Measurements from ENCODE around the gene GNAI2.

The GNAI2 gene

DNA sequence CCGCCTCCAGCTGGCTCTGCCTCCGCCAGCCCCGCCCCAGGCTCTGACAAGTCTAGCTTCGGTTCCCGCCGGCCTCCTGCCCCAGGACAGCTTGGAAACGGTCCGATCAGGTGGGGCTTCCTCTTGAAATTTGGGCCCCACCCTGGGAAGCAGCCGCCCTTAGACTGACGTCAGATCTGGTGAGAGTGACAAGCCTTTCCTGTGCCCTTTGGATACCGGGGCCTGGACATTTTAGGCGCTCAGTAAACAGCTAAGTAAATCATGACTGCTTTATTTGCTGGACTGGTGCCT, 63.6 kb downstream of the GNAI2 start:
- H3K27ac ChIP-seq (ENCODE audit: low read depth, low read length), result peak overlapping the region; percentile 94
- H3K9ac ChIP-seq (ENCODE audit: low read length in 5 of 5), result peak overlapping the region; percentile 73 to 93 (median 78)
- H3K27me3 ChIP-seq (ENCODE audit: control insufficient read depth in 5 of 5, insufficient read depth in 4 of 5, low read length in 5 of 5), result no peaks in the 10 kb centered on the region
- H3K4me3 ChIP-seq (ENCODE audit: low read depth in 1 of 5, low read length in 5 of 5), result peak overlapping the region; percentile 62 to 86 (median 72)
- no peaks in the 10 kb centered on the region for H3K9me3 ChIP-seq (ENCODE audit: control insufficient read depth in 5 of 5, low read length in 5 of 5)
- peaks cover 14 to 52% (median 41%) of the 10 kb centered on the region in 5 donors for H3K4me1 ChIP-seq (ENCODE audit: control insufficient read depth in 5 of 5, insufficient read depth in 5 of 5, low read length in 5 of 5)
- H3K36me3 ChIP-seq (ENCODE audit: control insufficient read depth in 5 of 5, insufficient read depth in 5 of 5, low read length in 5 of 5), result peaks cover 0 to 7% (median 4%) of the 10 kb centered on the region in 5 donors

DNA sequence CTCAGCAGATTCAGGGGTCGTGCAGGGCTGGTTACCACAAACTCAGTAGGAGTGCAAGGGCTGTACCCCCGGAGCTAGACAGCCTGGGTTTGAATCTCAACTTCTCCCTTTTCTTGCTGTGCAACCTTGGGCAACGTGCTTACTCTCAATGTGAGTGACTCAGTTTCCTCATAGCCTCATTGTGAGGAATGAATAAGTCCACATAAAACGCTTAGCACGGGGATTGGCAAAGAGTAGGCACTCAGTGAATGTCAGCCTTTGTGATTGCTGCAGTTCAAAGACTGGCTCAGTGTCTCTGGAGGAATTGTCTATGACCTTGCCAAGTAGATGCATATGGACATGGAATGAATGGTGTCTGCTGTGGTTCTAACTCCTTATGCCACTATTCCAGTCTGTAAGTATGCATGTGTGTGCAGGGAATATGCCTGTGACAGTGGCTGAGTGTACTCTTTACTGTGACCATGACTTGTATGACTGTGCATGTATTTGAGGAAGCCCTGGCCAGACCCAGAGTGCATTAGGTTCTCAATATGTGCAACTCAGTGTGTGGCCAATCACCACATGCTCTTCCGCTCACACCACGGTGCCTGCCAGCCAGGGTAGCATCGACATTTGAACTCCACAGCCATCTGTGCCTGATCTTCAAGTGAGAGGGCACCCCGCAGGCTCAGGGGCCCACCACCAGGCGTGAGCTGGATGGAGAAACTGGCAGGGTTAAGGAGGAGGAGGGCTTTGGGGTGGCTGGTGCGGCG, 64.1 kb downstream of the GNAI2 start:
- H3K9ac ChIP-seq (ENCODE audit: low read length in 5 of 5), result peak overlapping the region; percentile 73 to 93 (median 78)

DNA sequence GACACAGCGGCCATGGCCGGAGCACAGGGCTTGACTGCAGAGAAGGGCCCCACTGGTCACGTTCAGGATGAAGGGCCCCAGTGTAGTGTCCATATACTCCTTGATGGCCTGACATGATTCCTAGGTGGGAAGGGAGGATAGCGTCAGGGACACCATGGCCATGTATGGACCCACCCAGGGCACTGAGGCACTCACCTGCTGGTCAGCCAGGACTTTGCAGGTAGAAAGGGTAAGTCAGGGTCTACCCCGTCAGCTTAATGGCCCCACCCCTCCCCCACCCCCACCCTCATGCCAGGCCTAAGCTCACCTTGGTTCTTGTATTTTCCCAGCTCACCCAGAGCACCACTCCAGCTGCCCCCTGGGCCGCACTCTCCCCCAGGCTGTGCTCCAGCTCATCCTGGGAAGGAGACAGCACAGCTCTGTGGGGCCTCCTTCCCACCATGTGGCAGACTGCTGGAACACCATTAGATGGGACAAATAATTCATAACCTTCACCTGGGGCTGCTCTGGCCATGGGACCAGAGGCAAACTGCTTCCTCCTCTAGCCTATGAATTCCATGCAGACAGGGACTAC, 64.8 kb downstream of the GNAI2 start:
- H3K9ac ChIP-seq (ENCODE audit: low read length in 5 of 5), result peak overlapping the region in 2 of 5 donors; percentile 73 to 81
- H3K27ac ChIP-seq (ENCODE audit: low read depth, low read length), result peak overlapping the region; percentile 94

More for the DNA sequence above, 64.1 kb downstream of the GNAI2 start:
- H3K27ac ChIP-seq (ENCODE audit: low read depth, low read length), result peak overlapping the region; percentile 94
- H3K27me3 ChIP-seq (ENCODE audit: control insufficient read depth in 5 of 5, insufficient read depth in 4 of 5, low read length in 5 of 5), result no peaks in the 10 kb centered on the region
- H3K9me3 ChIP-seq (ENCODE audit: control insufficient read depth in 5 of 5, low read length in 5 of 5), result no peaks in the 10 kb centered on the region
- H3K4me3 ChIP-seq (ENCODE audit: low read depth in 1 of 5, low read length in 5 of 5), result peak overlapping the region; percentile 62 to 86 (median 72)
- peaks cover 0 to 7% (median 4%) of the 10 kb centered on the region in 5 donors for H3K36me3 ChIP-seq (ENCODE audit: control insufficient read depth in 5 of 5, insufficient read depth in 5 of 5, low read length in 5 of 5)
- peaks cover 14 to 52% (median 41%) of the 10 kb centered on the region in 5 donors for H3K4me1 ChIP-seq (ENCODE audit: control insufficient read depth in 5 of 5, insufficient read depth in 5 of 5, low read length in 5 of 5)

DNA sequence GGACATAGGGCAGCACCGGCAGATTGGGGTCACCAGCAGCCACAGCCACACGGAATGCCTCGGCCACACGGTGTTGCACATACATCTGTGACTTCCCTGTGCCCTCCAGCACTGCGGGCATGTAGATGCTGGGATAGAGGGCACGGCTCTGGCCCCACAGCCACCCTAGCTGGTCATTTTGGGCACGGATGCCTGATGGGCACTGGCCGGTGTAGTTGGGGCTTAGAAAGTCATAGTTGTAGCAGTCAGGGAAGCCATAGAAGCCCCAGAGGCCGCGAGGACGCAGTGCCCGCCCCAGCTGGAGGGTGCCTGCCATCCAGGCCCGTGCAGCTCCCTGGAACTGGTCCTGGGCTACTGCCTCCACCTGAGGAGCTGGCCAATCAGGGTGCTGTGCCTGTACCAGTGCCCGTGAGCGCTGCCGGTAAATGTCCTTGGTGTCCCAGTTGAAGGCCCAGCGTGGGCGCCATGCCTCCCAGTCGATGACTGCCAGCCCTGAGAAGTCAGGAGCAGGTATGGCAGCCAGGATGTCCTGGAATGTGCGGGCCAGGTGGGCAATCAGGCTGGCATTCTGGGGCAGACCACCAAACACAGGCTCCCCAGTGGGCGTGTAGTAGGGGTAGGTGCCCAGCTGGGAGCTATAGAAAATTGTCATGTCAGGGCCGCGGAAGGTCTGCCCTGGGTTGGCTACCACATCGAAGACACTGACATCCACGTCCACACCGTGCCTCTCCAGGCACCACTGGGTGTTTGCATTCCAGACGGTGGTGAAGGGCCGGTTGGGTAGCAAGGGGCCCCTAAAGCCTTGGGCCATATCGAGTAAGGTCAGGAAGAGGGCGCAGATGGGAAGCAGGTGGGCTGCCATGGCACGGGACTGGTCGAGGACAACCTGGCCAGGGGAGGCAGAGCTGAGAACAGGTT, 66.3 kb downstream of the GNAI2 start:
- Histone ChIP-seq H3K9ac (ENCODE audit: low read length in 5 of 5) (peak overlapping the region in 2 of 5 donors; percentile 60 to 66), H3K4me3 (ENCODE audit: low read depth in 1 of 5, low read length in 5 of 5) (peak overlapping the region in 3 of 5 donors; percentile 38 to 49 (median 42)), H3K27ac (ENCODE audit: low read depth, low read length) (peak overlapping the region; percentile 57), H3K36me3 (ENCODE audit: control insufficient read depth in 5 of 5, insufficient read depth in 5 of 5, low read length in 5 of 5) (peaks cover 0 to 2% (median 0%) of the 10 kb centered on the region in 5 donors), H3K9me3 (ENCODE audit: control insufficient read depth in 5 of 5, low read length in 5 of 5) (no peaks in the 10 kb centered on the region), H3K27me3 (ENCODE audit: control insufficient read depth in 5 of 5, insufficient read depth in 4 of 5, low read length in 5 of 5) (no peaks in the 10 kb centered on the region), H3K4me1 (ENCODE audit: control insufficient read depth in 5 of 5, insufficient read depth in 5 of 5, low read length in 5 of 5) (peaks cover 14 to 52% (median 41%) of the 10 kb centered on the region in 5 donors)

More for the DNA sequence above, 64.8 kb downstream of the GNAI2 start:
- H3K4me1 ChIP-seq (ENCODE audit: control insufficient read depth in 5 of 5, insufficient read depth in 5 of 5, low read length in 5 of 5), result peaks cover 14 to 52% (median 41%) of the 10 kb centered on the region in 5 donors
- H3K9me3 ChIP-seq (ENCODE audit: control insufficient read depth in 5 of 5, low read length in 5 of 5), result no peaks in the 10 kb centered on the region
- no peaks in the 10 kb centered on the region for H3K27me3 ChIP-seq (ENCODE audit: control insufficient read depth in 5 of 5, insufficient read depth in 4 of 5, low read length in 5 of 5)
- H3K36me3 ChIP-seq (ENCODE audit: control insufficient read depth in 5 of 5, insufficient read depth in 5 of 5, low read length in 5 of 5), result peaks cover 0 to 7% (median 4%) of the 10 kb centered on the region in 5 donors
- H3K4me3 ChIP-seq (ENCODE audit: low read depth in 1 of 5, low read length in 5 of 5), result peak overlapping the region in 3 of 5 donors; percentile 62 to 72 (median 69)

DNA sequence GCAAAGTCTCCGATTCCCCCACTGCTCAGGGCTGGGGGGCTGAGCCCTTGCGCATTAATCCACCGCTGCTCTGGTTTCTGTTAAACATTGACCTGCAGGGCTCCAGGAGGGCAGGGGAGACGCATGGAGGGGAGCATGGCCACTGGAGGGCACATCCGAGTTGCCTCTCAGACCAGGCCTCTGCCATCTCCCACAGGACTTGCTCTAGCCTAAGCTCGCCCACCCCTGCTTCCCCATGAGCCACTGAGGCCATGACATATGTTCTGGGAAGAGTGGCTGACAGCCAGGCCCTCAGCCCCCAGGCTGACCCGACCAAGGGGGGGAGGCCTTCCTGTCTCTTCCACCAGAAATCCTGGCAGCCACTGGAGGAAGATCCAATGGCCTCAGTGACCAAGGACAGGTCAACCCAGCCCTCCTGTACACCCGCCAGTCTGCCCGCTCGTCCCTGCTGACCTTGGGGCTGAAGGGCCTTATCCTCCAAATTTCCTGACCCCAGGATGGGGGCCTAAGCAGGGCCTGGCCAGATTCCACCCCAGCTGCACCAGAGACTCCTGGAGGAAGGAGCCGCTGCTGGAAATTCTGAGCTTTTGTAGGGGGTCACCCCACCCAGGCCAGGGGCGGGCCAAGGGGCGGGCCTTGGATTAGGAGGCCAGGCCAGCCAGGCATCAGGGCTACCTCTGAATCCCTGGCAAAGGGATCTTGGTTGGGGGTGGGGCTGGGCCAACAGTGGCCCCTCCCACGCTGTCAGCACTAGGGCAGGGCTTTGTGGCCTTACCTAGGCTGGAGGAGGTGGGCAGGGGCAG, 67.2 kb downstream of the GNAI2 start, which contains the start of gene HYAL1:
HYAL1 (minus strand) TSS at position 562 of the 803 bp plus-strand sequence. CDS start 618 bp downstream, outside the sequence.
- Histone ChIP-seq H3K4me3 (ENCODE audit: low read depth in 1 of 5, low read length in 5 of 5) (peak within 1 kb of the TSS in 4 of 5 donors; percentile 38 to 51 (median 46)), H3K36me3 (ENCODE audit: control insufficient read depth in 5 of 5, insufficient read depth in 5 of 5, low read length in 5 of 5) (no peaks in the 10 kb centered on the region), H3K9ac (ENCODE audit: low read length in 5 of 5) (peak within 1 kb of the TSS in 2 of 5 donors; percentile 60 to 66), H3K9me3 (ENCODE audit: control insufficient read depth in 5 of 5, low read length in 5 of 5) (no peaks in the 10 kb centered on the region), H3K27me3 (ENCODE audit: control insufficient read depth in 5 of 5, insufficient read depth in 4 of 5, low read length in 5 of 5) (no peaks in the 10 kb centered on the region), H3K4me1 (ENCODE audit: control insufficient read depth in 5 of 5, insufficient read depth in 5 of 5, low read length in 5 of 5) (peaks cover 14 to 46% (median 37%) of the 10 kb centered on the region in 5 donors), H3K27ac (ENCODE audit: low read depth, low read length) (peak within 1 kb of the TSS; percentile 57)

DNA sequence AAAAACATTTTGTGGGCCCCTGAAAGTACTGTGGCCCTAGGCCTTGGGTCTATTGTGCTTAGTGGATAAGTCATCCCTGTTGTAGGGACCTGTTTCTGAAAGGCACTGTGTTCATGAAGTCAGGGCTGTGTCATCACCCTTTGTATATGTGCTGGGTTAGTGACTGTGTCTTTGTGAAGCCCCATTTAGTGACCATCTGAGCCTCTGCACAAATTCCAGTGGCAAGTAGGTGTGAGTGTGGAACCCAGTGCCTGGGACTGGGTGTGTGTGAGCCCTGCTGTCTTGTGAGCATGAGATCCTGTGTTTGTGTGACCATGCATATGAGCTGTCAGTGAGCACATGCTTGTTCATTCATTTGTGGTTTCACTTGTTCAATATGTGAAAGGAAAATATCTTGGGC, 68.6 kb downstream of the GNAI2 start:
- no peak overlapping the region for H3K9ac ChIP-seq (ENCODE audit: low read length in 5 of 5)
- H3K4me1 ChIP-seq (ENCODE audit: control insufficient read depth in 5 of 5, insufficient read depth in 5 of 5, low read length in 5 of 5), result peaks cover 13 to 37% (median 27%) of the 10 kb centered on the region in 5 donors
- H3K4me3 ChIP-seq (ENCODE audit: low read depth in 1 of 5, low read length in 5 of 5), result no peak overlapping the region
- no peak overlapping the region for H3K27ac ChIP-seq (ENCODE audit: low read depth, low read length)
- H3K27me3 ChIP-seq (ENCODE audit: control insufficient read depth in 5 of 5, insufficient read depth in 4 of 5, low read length in 5 of 5), result no peaks in the 10 kb centered on the region
- no peaks in the 10 kb centered on the region for H3K9me3 ChIP-seq (ENCODE audit: control insufficient read depth in 5 of 5, low read length in 5 of 5)
- no peaks in the 10 kb centered on the region for H3K36me3 ChIP-seq (ENCODE audit: control insufficient read depth in 5 of 5, insufficient read depth in 5 of 5, low read length in 5 of 5)

Data from subcutaneous abdominal adipose tissue (tissue), 5 donors.